ENCODE results near the gene RSBN1.
A peak's percentile ranks its signal among the peaks of the same experiment; 100 is the strongest.
"Not testable (repeated sequence)": the region's sequence is repeated elsewhere in the genome, so short reads cannot be mapped to it uniquely, and the experiment has no call there.

The RSBN1 gene

GRCh38 chr1:113759333-113760101, 52.8 kb downstream of the RSBN1 start, which contains the start of gene PHTF1:
Gene PHTF1 (minus strand): TSS chr1:113759486. CDS start chr1:113758703, 783 bp downstream.
- H3K4me3 ChIP-seq (ENCODE audit: low read length): peak within 1 kb of the TSS; percentile 81
- no peak for TF ChIP-seq CTCF (IDR thresholded peaks at IDR 0.05; ENCODE audit: insufficient read depth, low read depth, low read length, missing control alignments)
- peak; percentile 70 for DNase-seq (ENCODE audit: low read depth)

- no peak for TF ChIP-seq CTCF (IDR thresholded peaks at IDR 0.05; ENCODE audit: insufficient read depth, low read depth, low read length, missing control alignments)
- H3K4me3 ChIP-seq (ENCODE audit: low read length): peak overlapping the region; percentile 81
- peak; percentile 32 for DNase-seq (ENCODE audit: low read depth)
Measured at GRCh38 chr1:113758631-113759332, 53.5 kb downstream of the RSBN1 start.

GRCh38 chr1:113756461-113756860, 55.8 kb downstream of the RSBN1 start:
- no peak overlapping the region for H3K4me3 ChIP-seq (ENCODE audit: low read length)
- no peak for TF ChIP-seq CTCF (IDR thresholded peaks at IDR 0.05; ENCODE audit: insufficient read depth, low read depth, low read length, missing control alignments)

GRCh38 chr1:113753333-113753732, 58.9 kb downstream of the RSBN1 start:
- not testable (repeated sequence) for H3K4me3 ChIP-seq (ENCODE audit: low read length); DNase-seq (ENCODE audit: low read depth)

More at GRCh38 chr1:113756461-113756860, 55.8 kb downstream of the RSBN1 start:
- no peak for DNase-seq (ENCODE audit: low read depth)

GRCh38 chr1:113751516-113751915, 60.8 kb downstream of the RSBN1 start:
- no peak for DNase-seq (ENCODE audit: low read depth)
- no peak for TF ChIP-seq CTCF (IDR thresholded peaks at IDR 0.05; ENCODE audit: insufficient read depth, low read depth, low read length, missing control alignments)
- no peak overlapping the region for H3K4me3 ChIP-seq (ENCODE audit: low read length)

GRCh38 chr1:113751114-113751513, 61.2 kb downstream of the RSBN1 start:
- TF ChIP-seq CTCF (IDR thresholded peaks at IDR 0.05; ENCODE audit: insufficient read depth, low read depth, low read length, missing control alignments): no peak
- no peak overlapping the region for H3K4me3 ChIP-seq (ENCODE audit: low read length)
- no peak for DNase-seq (ENCODE audit: low read depth)

- H3K4me3 ChIP-seq (ENCODE audit: low read length): no peak overlapping the region
- DNase-seq (ENCODE audit: low read depth): no peak
- TF ChIP-seq CTCF (IDR thresholded peaks at IDR 0.05; ENCODE audit: insufficient read depth, low read depth, low read length, missing control alignments): no peak
Measured at GRCh38 chr1:113749402-113749801, 62.9 kb downstream of the RSBN1 start.

Data from epithelial cell of esophagus (primary cell).